GM20000 (cell line): ENCODE measurements around the gene IFT81.
"Not testable (repeated sequence)": the region's sequence is repeated elsewhere in the genome, so short reads cannot be mapped to it uniquely, and the experiment has no call there.

Source experiments
- DNase-seq: peaks from one replicate; pipeline ENCODE4 v3.0.0; 2012; ENCODE audit warnings: low spot score
- TF ChIP-seq, protein P1 (sequence below): IDR thresholded peaks from 2 replicates; pipeline ENCODE4 v1.5.1; 2012; ENCODE audit warnings: mild to moderate bottlenecking, control low read depth; ENCODE audit errors: extremely low read depth, missing control alignments

Gene IFT81

DNA sequence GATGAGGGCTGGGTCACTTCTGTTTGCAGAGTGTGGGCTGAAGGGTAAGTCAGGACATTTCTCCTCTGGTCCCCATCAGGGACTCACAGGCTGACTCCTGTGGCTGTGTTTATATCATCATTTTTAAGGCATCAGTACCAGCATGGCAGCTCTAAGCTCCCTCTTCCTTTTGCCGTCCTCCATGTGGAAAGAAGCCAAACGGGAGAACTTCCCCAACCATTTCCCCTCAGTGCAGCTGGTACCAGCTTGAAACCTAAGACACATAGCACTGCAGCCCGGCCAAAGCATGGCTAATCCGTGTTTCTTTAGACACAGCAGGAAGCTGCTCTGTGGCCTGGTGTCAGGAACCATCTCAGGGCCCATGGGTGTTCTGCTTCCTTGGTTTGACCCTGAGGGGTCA is 124.9 kb downstream of the IFT81 start:
- no peak for DNase-seq
- TF ChIP-seq, protein P1, sequence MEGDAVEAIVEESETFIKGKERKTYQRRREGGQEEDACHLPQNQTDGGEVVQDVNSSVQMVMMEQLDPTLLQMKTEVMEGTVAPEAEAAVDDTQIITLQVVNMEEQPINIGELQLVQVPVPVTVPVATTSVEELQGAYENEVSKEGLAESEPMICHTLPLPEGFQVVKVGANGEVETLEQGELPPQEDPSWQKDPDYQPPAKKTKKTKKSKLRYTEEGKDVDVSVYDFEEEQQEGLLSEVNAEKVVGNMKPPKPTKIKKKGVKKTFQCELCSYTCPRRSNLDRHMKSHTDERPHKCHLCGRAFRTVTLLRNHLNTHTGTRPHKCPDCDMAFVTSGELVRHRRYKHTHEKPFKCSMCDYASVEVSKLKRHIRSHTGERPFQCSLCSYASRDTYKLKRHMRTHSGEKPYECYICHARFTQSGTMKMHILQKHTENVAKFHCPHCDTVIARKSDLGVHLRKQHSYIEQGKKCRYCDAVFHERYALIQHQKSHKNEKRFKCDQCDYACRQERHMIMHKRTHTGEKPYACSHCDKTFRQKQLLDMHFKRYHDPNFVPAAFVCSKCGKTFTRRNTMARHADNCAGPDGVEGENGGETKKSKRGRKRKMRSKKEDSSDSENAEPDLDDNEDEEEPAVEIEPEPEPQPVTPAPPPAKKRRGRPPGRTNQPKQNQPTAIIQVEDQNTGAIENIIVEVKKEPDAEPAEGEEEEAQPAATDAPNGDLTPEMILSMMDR, result no peak

DNA sequence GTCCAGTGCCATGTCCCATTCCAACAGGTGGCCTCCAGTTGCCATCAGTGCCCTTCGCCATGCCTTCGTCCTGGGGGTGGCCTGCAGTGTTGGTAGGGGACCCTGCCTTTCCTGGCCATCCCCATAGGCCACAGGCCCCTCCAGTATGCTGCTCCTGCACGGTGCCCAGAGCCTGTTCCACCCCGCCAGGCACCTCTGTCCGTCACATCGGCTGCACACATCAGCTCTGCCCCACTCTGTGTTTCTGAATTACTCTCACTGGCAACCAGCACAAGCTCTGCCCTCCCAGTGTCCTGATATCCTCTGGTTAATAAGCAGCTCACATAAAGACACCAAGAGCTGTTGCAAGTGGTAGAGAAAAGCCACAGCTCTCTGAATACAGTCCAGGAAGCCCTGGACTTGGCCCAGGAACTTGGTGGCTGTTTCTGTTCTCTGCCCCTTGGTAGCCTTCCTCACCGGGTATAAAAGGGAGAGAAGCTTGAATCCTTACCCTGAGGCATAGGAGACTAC is 125.6 kb downstream of the IFT81 start:
- DNase-seq, result no peak
- TF ChIP-seq, protein P1, result no peak

DNA sequence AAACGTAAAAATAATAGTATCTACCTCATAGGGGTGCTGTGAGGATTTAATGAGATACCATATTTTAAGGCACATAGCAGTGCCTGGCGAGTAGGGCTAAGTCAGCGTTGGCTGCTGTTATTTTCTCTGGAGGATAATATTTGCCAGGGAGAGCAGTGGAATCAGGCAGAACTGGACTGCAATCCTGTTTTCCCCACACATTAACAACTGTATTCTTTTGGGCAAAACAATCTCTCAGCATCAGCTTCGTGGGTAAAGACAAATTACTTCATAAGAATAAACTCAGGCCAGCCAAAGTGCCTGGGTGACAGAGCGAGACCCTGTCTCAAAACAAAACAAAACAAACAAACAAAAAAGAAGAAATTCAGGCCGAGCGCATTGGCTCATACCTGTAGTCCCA is 127.2 kb downstream of the IFT81 start:
- DNase-seq, result no peak

DNA sequence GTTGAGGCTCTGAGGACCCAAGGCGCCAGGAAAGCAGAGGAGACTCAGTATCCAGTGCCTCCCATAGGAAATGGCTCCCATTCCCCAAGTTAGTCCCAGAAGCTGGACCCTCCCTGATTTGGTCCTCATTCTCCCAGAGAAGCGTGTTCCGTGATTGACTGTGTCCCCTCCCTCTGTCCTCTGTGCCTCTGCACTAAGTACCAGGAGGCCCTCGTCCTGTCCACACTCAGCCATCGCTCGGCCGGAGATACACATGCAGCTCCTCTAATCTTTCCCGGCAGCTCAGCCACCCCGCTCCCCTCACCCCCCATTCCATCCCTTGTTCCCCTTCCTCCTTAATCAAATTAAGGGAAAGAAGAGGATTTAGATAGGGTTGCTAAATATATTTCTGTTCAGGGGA is 128.6 kb downstream of the IFT81 start:
- no peak for DNase-seq
- TF ChIP-seq, protein P1, result no peak

More for the DNA sequence above, 127.2 kb downstream of the IFT81 start:
- TF ChIP-seq, protein P1, result no peak

GRCh38 chr12:110253176-110253575 is 129.0 kb downstream of the IFT81 start:
- TF ChIP-seq, protein P1, result no peak
- DNase-seq, result no peak

- DNase-seq, result no peak
- TF ChIP-seq, protein P1, result no peak
Observed at GRCh38 chr12:110254971-110255540, 130.9 kb downstream of the IFT81 start.

GRCh38 chr12:110255890-110256456 is 131.8 kb downstream of the IFT81 start:
- not testable (repeated sequence) for DNase-seq
